HepG2 (cell line): ENCODE results near the gene MICB. TPM values are rescaled to one million over a fixed set of nuclear protein-coding genes. Genes with fewer than 3 reads are reported as not detected.

Experiments
- DNMT3B ChIP-seq: conservative IDR thresholded peaks from 2 replicates; pipeline ENCODE4 v1.6.1; 2016; ENCODE audit warnings: missing biosample characterization, control low read depth
- E2F5 ChIP-seq: sonication (generic); formaldehyde crosslinking; conservative IDR thresholded peaks from 2 replicates; pipeline ENCODE4 v1.4.0; 2020; ENCODE audit warnings: missing genetic modification reagents
- IRF9 ChIP-seq: sonication (generic); formaldehyde crosslinking; IDR thresholded peaks from 2 replicates; pipeline ENCODE4 v1.8.0; 2022; ENCODE audit warnings: missing genetic modification reagents, mild to moderate bottlenecking, borderline replicate concordance
- KAT8 ChIP-seq: IDR thresholded peaks from 2 replicates; pipeline ENCODE4 v1.6.1; 2016; ENCODE audit warnings: missing genetic modification reagents, missing compliant biosample characterization
- KDM3A ChIP-seq: IDR thresholded peaks from 2 replicates; pipeline ENCODE4 v1.6.1; 2018; ENCODE audit warnings: low read depth, missing compliant biosample characterization
- MEIS2 ChIP-seq: sonication (generic); formaldehyde crosslinking; IDR thresholded peaks from 2 replicates; pipeline ENCODE4 v1.9.0; 2021; ENCODE audit warnings: mild to moderate bottlenecking, missing genetic modification reagents
- MIER2 ChIP-seq: IDR thresholded peaks from 2 replicates; pipeline ENCODE4 v1.6.1; 2016; ENCODE audit warnings: missing biosample characterization, missing genetic modification reagents
- NR2C2 ChIP-seq: sonication (generic); formaldehyde crosslinking; IDR thresholded peaks from 2 replicates; pipeline ENCODE4 v1.4.0; 2020; ENCODE audit warnings: missing genetic modification reagents, mild to moderate bottlenecking, moderate library complexity, borderline replicate concordance
- PAXIP1 ChIP-seq: sonication (generic); formaldehyde crosslinking; conservative IDR thresholded peaks from 2 replicates; pipeline ENCODE4 v1.4.0; 2020; ENCODE audit warnings: mild to moderate bottlenecking, missing genetic modification reagents, moderate library complexity
- SNRNP70 ChIP-seq: fragments of 200-400 bp; formaldehyde crosslinking; IDR thresholded peaks from 2 replicates; pipeline ENCODE4 v1.6.1; 2017; ENCODE audit warnings: mild to moderate bottlenecking, low read depth, low read length, moderate library complexity
- TAF1 ChIP-seq: sonication (generic); formaldehyde crosslinking; IDR thresholded peaks from 2 replicates; pipeline ENCODE4 v1.4.0; 2020; ENCODE audit warnings: missing genetic modification reagents
- TGIF2 ChIP-seq: IDR thresholded peaks from 2 replicates; pipeline ENCODE4 v1.6.1; 2016; ENCODE audit warnings: control low read depth, missing compliant biosample characterization
- TIGD3 ChIP-seq: sonication (generic); formaldehyde crosslinking; IDR thresholded peaks from 2 replicates; pipeline ENCODE4 v1.5.1; 2020; ENCODE audit warnings: mild to moderate bottlenecking, missing genetic modification reagents, borderline replicate concordance
- ZFX ChIP-seq: sonication (generic); formaldehyde crosslinking; IDR thresholded peaks from 2 replicates; pipeline ENCODE4 v1.4.0; 2020; ENCODE audit warnings: mild to moderate bottlenecking, low read depth, missing genetic modification reagents, moderate library complexity
- ZIK1 ChIP-seq: sonication (generic); formaldehyde crosslinking; IDR thresholded peaks from 2 replicates; pipeline ENCODE4 v1.5.0; 2020; ENCODE audit warnings: mild to moderate bottlenecking, low read depth, missing genetic modification reagents, borderline replicate concordance
- ZNF383 ChIP-seq: sonication (generic); formaldehyde crosslinking; IDR thresholded peaks from 2 replicates; pipeline ENCODE4 v1.4.0; 2020; ENCODE audit warnings: missing genetic modification reagents, mild to moderate bottlenecking, borderline replicate concordance
- ZNF652 ChIP-seq: IDR thresholded peaks from 2 replicates; pipeline ENCODE4 v1.6.1; 2016; ENCODE audit warnings: low read depth, borderline replicate concordance
- ZNF740 ChIP-seq: sonication (generic); formaldehyde crosslinking; IDR thresholded peaks from 2 replicates; pipeline ENCODE4 v1.4.0; 2020; ENCODE audit warnings: missing genetic modification reagents
- ZNF780A ChIP-seq: sonication (generic); formaldehyde crosslinking; IDR thresholded peaks from 2 replicates; pipeline ENCODE4 v1.8.0; 2022; ENCODE audit warnings: mild to moderate bottlenecking, missing genetic modification reagents, moderate library complexity
- ZNF784 ChIP-seq: sonication (generic); formaldehyde crosslinking; IDR thresholded peaks from 2 replicates; pipeline ENCODE4 v1.5.1; 2020; ENCODE audit warnings: missing genetic modification reagents, mild to moderate bottlenecking, borderline replicate concordance
- polyA plus RNA-seq, 8 experiments: library from polyadenylated mRNA; depleted of rRNA in 3 of 8; stranded (reverse) in 7 of 8; unstranded in 1 of 8; fragments of >200 nt; fragmentation: Illumina TruSeq in 4 of 8; extraction: Trizol in 4 of 8; gene quantifications; 2 replicates each; pipeline versions ENCODE4 v1.2.1 to v1.2.3, GENCODE V29; 2011 to 2016; ENCODE audit warnings: low read depth in 4 of 8, missing spikeins in 1 of 8, mixed read lengths in 1 of 8; ENCODE audit not compliant: insufficient read depth in 1 of 8
- total RNA-seq, 5 experiments: library from RNA; depleted of rRNA; stranded (reverse); fragments of >200 nt; fragmentation: Illumina TruSeq; extraction: Trizol; gene quantifications; 2 replicates each; pipeline ENCODE4 v1.2.3, GENCODE V29; 2016; ENCODE audit warnings: low read depth in 1 of 5

MICB gene
- total and polyA plus RNA-seq, 2 of the 13 experiments (the other 11 are each of a cell fraction or from before 2014, with no cell fraction given) = 12.5 to 12.8 TPM

GRCh38 chr6:31546958-31547726 is 49.2 kb downstream of the MICB start, which contains the start of gene NFKBIL1 (continued):
- TF ChIP-seq KAT8 (CRISPR knock-in tag) = peak; percentile 97
- TF ChIP-seq TIGD3 (CRISPR knock-in tag) = no peak
- TF ChIP-seq ZFX (CRISPR knock-in tag) = peak; percentile 99
- TF ChIP-seq NR2C2 (CRISPR knock-in tag) = peak; percentile 96
- TF ChIP-seq PAXIP1 (CRISPR knock-in tag) = peak; percentile 38; the same call in 1 of the 2 replicates
- TF ChIP-seq SNRNP70 = no peak
- TF ChIP-seq MEIS2 (CRISPR knock-in tag) = 0 out of 2 replicates have a peak, but pooled peaks have one; percentile 42
- TF ChIP-seq ZNF780A (CRISPR knock-in tag) = 0 out of 2 replicates have a peak, but pooled peaks have one; percentile 50
- TF ChIP-seq TAF1 (CRISPR knock-in tag) = peak; percentile 59
- 0 out of 2 replicates have a peak, but pooled peaks have one; percentile 22 for TF ChIP-seq TGIF2 (CRISPR knock-in tag)
- peak; percentile 54; the same call in 1 of the 2 replicates for TF ChIP-seq DNMT3B (CRISPR knock-in tag)
- peak; percentile 47; the same call in 1 of the 2 replicates for TF ChIP-seq E2F5 (CRISPR knock-in tag)
- 0 out of 2 replicates have a peak, but pooled peaks have one; percentile 18 for TF ChIP-seq ZNF652 (CRISPR knock-in tag)
- TF ChIP-seq IRF9 (CRISPR knock-in tag) = peak; percentile 69
- peak; percentile 75; the same call in 1 of the 2 replicates for TF ChIP-seq ZNF740 (CRISPR knock-in tag)
- peak; percentile 72 for TF ChIP-seq KDM3A
- TF ChIP-seq ZIK1 (CRISPR knock-in tag) = no peak
- peak; percentile 64; the same call in 1 of the 2 replicates for TF ChIP-seq MIER2
- no peak for TF ChIP-seq ZNF784 (CRISPR knock-in tag)
- TF ChIP-seq ZNF383 (CRISPR knock-in tag) = peak; percentile 71; the same call in 1 of the 2 replicates
